Neuron (in vitro differentiated cells): ENCODE measurements around the gene RLF.

Experiments
- H2AFZ ChIP-seq: one replicate; pipeline ENCODE4 v1.6.1; 2013; ENCODE audit warnings: low read depth, mild to moderate bottlenecking, inconsistent platforms, low read length, moderate library complexity
- H3K27me3 ChIP-seq: one replicate; pipeline ENCODE4 v1.6.1; 2013; ENCODE audit warnings: low read length; ENCODE audit not compliant: insufficient read depth
- H3K36me3 ChIP-seq: one replicate; pipeline ENCODE4 v1.6.1; 2013; ENCODE audit warnings: low read length; ENCODE audit not compliant: insufficient read depth
- H3K4me1 ChIP-seq: one replicate; pipeline ENCODE4 v1.6.1; 2013; ENCODE audit warnings: low read length; ENCODE audit not compliant: insufficient read depth
- H3K4me3 ChIP-seq: 2 replicates; pipeline ENCODE4 v1.5.1; 2013; ENCODE audit warnings: mild to moderate bottlenecking, low read length, moderate library complexity
- H3K9me3 ChIP-seq: one replicate; pipeline ENCODE4 v1.6.1; 2013; ENCODE audit warnings: low read length

Gene RLF

GRCh38 chr1:40252601-40253000 lies 91.4 kb downstream of the RLF start:
- Histone ChIP-seq H3K36me3 (no peaks in the 10 kb centered on the region), H3K9me3 (no peaks in the 10 kb centered on the region), H2AFZ (no peak overlapping the region), H3K4me3 (no peak overlapping the region), H3K4me1 (peaks cover 9% of the 10 kb centered on the region), H3K27me3 (no peaks in the 10 kb centered on the region)

DNA sequence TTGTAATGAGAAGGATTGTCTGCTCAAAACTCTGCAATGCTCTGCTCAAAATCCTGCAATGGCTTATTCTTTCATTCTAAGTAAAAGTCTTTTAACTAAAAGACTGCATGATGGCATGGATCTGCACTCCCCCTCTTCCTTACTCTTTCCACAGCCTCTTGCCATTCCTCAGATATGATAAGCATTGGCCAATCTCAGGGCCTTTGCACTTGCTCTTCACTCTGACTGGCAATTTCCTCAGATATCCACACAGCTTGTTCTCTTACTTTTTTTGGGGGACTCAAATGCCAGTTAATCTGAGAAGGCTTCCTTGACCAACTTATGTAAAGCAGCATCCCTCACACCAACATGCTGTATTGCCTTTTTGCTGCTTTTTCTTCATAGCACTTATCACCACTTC lies 94.0 kb downstream of the RLF start:
- Histone ChIP-seq H2AFZ (no peak overlapping the region), H3K36me3 (peaks cover 5% of the 10 kb centered on the region), H3K9me3 (no peaks in the 10 kb centered on the region), H3K4me1 (peaks cover 17% of the 10 kb centered on the region), H3K4me3 (no peak overlapping the region), H3K27me3 (no peaks in the 10 kb centered on the region)

DNA sequence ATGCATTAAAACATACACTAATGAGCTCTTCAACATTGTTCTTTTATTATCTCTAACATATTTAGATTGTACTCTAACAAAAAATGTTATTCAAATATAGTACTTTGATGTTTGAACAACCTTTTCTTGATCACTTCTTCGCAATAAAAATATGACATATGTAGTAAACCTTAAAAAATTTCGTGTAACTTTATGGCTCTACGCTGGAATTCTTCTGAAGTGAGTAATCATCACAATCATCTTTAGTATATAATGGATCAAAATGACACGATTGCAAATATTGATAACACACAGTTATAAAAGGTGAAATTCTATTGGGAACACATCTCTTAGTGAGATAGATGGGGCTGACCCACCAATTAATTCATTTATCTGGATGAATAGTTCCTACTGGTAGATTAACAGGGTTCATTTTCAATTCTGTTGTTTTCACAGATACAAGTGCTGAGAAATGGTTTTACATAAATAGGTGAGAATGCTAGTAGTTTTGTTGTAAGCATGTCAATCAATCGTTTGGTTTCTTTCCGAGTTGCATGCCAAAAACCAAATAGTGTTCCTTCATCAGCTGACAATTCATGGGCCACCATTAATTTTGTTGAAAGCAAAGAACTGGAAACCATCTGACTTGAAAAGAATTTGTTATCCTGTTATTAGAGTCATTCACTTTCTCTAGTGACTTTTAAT lies 95.4 kb downstream of the RLF start:
- no peaks in the 10 kb centered on the region for H3K27me3 ChIP-seq
- H3K4me1 ChIP-seq, result peaks cover 17% of the 10 kb centered on the region
- no peaks in the 10 kb centered on the region for H3K9me3 ChIP-seq
- H3K4me3 ChIP-seq, result peak overlapping the region; percentile 86
- no peak overlapping the region for H2AFZ ChIP-seq
- H3K36me3 ChIP-seq, result peaks cover 18% of the 10 kb centered on the region

- H2AFZ ChIP-seq, result peak overlapping the region; percentile 88
Observed at GRCh38 chr1:40257313-40257687, 96.1 kb downstream of the RLF start.

GRCh38 chr1:40257688-40258444 lies 96.7 kb downstream of the RLF start, which contains the start of gene ZMPSTE24:
TSS of gene ZMPSTE24 (plus strand) at chr1:40258236. CDS start at chr1:40258272, 36 bp downstream.
- H2AFZ ChIP-seq, result peak within 1 kb of the TSS; percentile 88
- no peaks in the 10 kb centered on the region for H3K9me3 ChIP-seq
- H3K4me1 ChIP-seq, result peaks cover 17% of the 10 kb centered on the region
- H3K4me3 ChIP-seq, result peak within 1 kb of the TSS; percentile 86
- H3K36me3 ChIP-seq, result peaks cover 29% of the 10 kb centered on the region
- H3K27me3 ChIP-seq, result no peaks in the 10 kb centered on the region

More at GRCh38 chr1:40257313-40257687, 96.1 kb downstream of the RLF start:
- H3K4me3 ChIP-seq, result peak overlapping the region; percentile 86
- no peaks in the 10 kb centered on the region for H3K9me3 ChIP-seq
- H3K36me3 ChIP-seq, result peaks cover 24% of the 10 kb centered on the region
- H3K27me3 ChIP-seq, result no peaks in the 10 kb centered on the region
- peaks cover 17% of the 10 kb centered on the region for H3K4me1 ChIP-seq

- no peaks in the 10 kb centered on the region for H3K27me3 ChIP-seq
- H3K36me3 ChIP-seq, result peaks cover 34% of the 10 kb centered on the region
- peak overlapping the region; percentile 86 for H3K4me3 ChIP-seq
- peaks cover 17% of the 10 kb centered on the region for H3K4me1 ChIP-seq
- H2AFZ ChIP-seq, result peak overlapping the region; percentile 38
- no peaks in the 10 kb centered on the region for H3K9me3 ChIP-seq
Observed at GRCh38 chr1:40258445-40258769, 97.2 kb downstream of the RLF start.

DNA sequence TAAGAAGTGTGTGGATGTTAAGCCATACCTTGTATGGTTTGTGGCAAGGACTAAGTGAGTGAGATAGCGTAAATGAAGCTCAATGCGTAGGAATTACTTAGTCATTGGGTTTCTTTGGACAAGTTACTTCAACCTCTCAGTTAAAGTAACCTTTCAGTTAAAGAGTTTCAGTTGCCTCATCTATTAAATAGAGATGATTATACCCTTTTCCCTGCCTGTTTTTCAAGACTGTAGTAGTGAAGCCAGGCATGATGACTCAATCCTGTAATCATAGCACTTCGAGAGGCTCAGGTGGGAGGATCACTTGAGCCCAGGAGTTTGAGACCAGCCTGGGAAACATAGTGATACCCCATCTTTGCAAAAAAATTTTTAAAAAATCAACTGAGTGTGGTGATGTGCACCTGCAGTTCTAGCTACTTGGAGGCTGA lies 103.2 kb downstream of the RLF start:
- peaks cover 2% of the 10 kb centered on the region for H3K4me1 ChIP-seq
- H3K4me3 ChIP-seq, result no peak overlapping the region
- H3K36me3 ChIP-seq, result peaks cover 71% of the 10 kb centered on the region
- no peaks in the 10 kb centered on the region for H3K9me3 ChIP-seq
- no peaks in the 10 kb centered on the region for H3K27me3 ChIP-seq
- H2AFZ ChIP-seq, result no peak overlapping the region

DNA sequence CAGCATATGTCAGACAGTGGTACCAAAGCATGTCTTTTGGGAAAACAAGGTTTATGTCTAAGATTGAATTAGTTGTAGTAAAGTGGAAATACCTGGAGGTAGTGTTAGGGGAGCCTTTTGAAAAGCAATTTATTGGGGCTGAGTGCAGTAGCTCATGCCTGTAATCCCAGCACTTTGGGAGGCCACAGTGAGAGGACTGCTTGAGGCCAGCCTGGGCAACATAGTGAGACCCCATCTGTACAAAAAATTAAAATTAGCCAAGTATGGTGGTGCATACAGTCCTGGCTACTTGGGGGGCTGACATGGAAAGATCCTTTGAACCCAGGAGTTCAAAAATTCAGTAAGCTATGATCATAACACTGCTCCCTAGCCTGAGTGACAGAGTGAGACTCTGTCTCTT lies 104.1 kb downstream of the RLF start:
- Histone ChIP-seq H3K4me3 (no peak overlapping the region), H2AFZ (no peak overlapping the region), H3K9me3 (no peaks in the 10 kb centered on the region), H3K36me3 (peaks cover 74% of the 10 kb centered on the region), H3K4me1 (no peaks in the 10 kb centered on the region), H3K27me3 (no peaks in the 10 kb centered on the region)

- H3K27me3 ChIP-seq, result no peaks in the 10 kb centered on the region
- H3K9me3 ChIP-seq, result no peaks in the 10 kb centered on the region
- no peak overlapping the region for H3K4me3 ChIP-seq
- no peak overlapping the region for H2AFZ ChIP-seq
- H3K36me3 ChIP-seq, result peaks cover 74% of the 10 kb centered on the region
- H3K4me1 ChIP-seq, result no peaks in the 10 kb centered on the region
Observed at GRCh38 chr1:40265919-40266318, 104.7 kb downstream of the RLF start.

DNA sequence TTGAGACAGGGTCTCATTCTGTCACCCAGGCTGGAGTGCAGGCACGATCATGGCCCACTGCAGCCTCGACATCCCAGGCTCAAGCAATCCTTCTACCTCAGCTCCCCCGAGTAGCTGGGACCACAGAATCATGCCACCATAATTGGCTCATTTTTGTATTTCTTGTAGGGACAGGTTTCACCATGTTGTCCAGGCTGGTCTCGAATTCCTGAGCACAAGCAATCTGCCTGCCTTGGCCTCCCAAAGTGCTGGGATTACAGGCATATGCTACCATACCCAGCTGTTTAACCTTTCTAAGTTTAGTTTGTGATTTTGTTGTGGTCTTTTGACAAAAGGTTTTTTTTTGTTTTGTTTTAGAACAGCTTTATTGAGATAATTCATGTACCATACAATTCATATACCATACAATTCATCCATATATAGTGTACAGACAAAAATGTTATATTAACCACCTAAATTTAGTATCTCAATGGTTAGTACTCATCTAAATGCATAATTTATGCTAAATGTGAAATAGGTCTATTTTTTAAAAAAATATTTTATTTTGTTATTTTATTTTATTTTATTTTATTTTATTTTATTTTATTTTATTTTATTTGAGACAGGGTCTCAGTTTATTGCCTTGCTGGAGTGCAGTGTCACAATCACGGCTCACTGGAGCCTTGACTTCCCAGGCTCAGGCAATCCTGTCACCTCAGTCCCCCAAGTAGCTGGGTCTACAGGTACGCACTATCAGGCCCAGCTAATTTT lies 105.8 kb downstream of the RLF start:
- H3K4me3 ChIP-seq, result no peak overlapping the region

DNA sequence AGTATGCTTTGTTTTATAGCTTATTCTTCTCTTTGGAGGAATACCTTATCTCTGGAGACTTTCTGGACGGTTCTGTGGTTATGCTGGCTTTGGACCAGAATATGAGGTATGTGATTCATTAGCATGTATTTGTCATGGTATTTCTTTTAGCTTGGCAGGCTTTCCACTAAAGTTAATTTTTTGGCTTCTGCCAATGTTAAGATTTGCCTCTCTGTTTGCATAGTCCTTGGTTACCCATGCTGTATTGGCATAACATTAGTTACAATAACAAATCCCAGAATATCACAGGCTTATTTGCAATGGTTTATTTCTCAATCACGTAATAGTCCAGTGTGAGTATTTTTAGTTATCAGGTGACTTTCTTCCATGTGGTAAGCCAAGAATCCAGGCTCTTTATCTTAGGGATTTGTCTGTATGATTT lies 106.6 kb downstream of the RLF start:
- Histone ChIP-seq H3K4me3 (no peak overlapping the region), H3K4me1 (no peaks in the 10 kb centered on the region), H3K27me3 (no peaks in the 10 kb centered on the region), H2AFZ (no peak overlapping the region), H3K9me3 (no peaks in the 10 kb centered on the region), H3K36me3 (peaks cover 76% of the 10 kb centered on the region)

More for the DNA sequence above, 105.8 kb downstream of the RLF start:
- Histone ChIP-seq H3K9me3 (no peaks in the 10 kb centered on the region), H3K27me3 (no peaks in the 10 kb centered on the region), H3K36me3 (peaks cover 74% of the 10 kb centered on the region), H2AFZ (no peak overlapping the region), H3K4me1 (no peaks in the 10 kb centered on the region)

- Histone ChIP-seq H3K36me3 (peaks cover 75% of the 10 kb centered on the region), H3K4me3 (no peak overlapping the region)
Observed at GRCh38 chr1:40268211-40268610, 107.0 kb downstream of the RLF start.

More at GRCh38 chr1:40268211-40268610, 107.0 kb downstream of the RLF start:
- no peaks in the 10 kb centered on the region for H3K27me3 ChIP-seq
- no peak overlapping the region for H2AFZ ChIP-seq
- no peaks in the 10 kb centered on the region for H3K4me1 ChIP-seq
- no peaks in the 10 kb centered on the region for H3K9me3 ChIP-seq
